PC-3 (cell line): ENCODE results near the gene MEGF6. TPM values are rescaled to one million over a fixed set of nuclear protein-coding genes. Genes with fewer than 3 reads are reported as not detected.

Source experiments
- ATAC-seq: fragments of 200-7000 bp; cut with Tn5 transposase; 2 replicates; pipeline ENCODE4 v1.9.1; 2020; ENCODE audit warnings: mild to moderate bottlenecking, moderate library complexity
- BruUV-seq: library from RNA; stranded (reverse); fragments of 400-500 nt; replicated peaks from 2 replicates; lab custom pipeline; 2021; lab: Mats Ljungman, UMichigan
- CTCF ChIA-PET: fragments of 300-600 bp; sonication (Branson Sonifier 250); formaldehyde crosslinking; loops from one replicate; lab custom pipeline; 2022; ENCODE audit warnings: antibody characterized with exemption; lab: Charles Lee
- POLR2A ChIA-PET: fragments of 300-600 bp; sonication (Branson Sonifier 250); formaldehyde crosslinking; loops from one replicate; lab custom pipeline; 2022; ENCODE audit warnings: antibody characterized with exemption; ENCODE audit not compliant: unreplicated experiment; lab: Charles Lee
- DNase-seq: peaks from one replicate; pipeline ENCODE4 v3.0.0-alpha.2; 2015
- H2AFZ ChIP-seq: fragments of 300-600 bp; sonication (generic); 2 replicates; pipeline ENCODE4 v1.6.0; 2016; ENCODE audit warnings: antibody characterized with exemption, low read length
- H3F3A ChIP-seq: fragments of 300-600 bp; sonication (generic); one replicate; pipeline ENCODE4 v1.6.0; 2017; ENCODE audit warnings: antibody characterized with exemption, low read length, control low read depth, mild to moderate bottlenecking; ENCODE audit not compliant: unreplicated experiment
- H3K27ac ChIP-seq: fragments of 300-600 bp; sonication (generic); 2 replicates; pipeline ENCODE4 v1.5.1; 2016; ENCODE audit warnings: mild to moderate bottlenecking, low read length
- H3K27me3 ChIP-seq: fragments of 300-600 bp; sonication (generic); 2 replicates; pipeline ENCODE4 v1.6.1; 2016; ENCODE audit warnings: low read length, mixed read lengths
- H3K36me3 ChIP-seq: fragments of 300-600 bp; sonication (generic); 2 replicates; pipeline ENCODE4 v1.6.1; 2016; ENCODE audit warnings: low read depth, mixed run types, low read length, mixed read lengths
- H3K4me1 ChIP-seq: fragments of 300-600 bp; sonication (generic); 2 replicates; pipeline ENCODE4 v1.5.1; 2016; ENCODE audit warnings: low read length; ENCODE audit not compliant: insufficient read depth
- H3K4me2 ChIP-seq: fragments of 300-600 bp; sonication (generic); 2 replicates; pipeline ENCODE4 v1.6.0; 2016; ENCODE audit warnings: low read length
- H3K4me3 ChIP-seq: fragments of 300-600 bp; sonication (generic); 2 replicates; pipeline ENCODE4 v1.5.1; 2016; ENCODE audit warnings: mild to moderate bottlenecking, low read length, mixed read lengths
- H3K79me2 ChIP-seq: fragments of 300-600 bp; sonication (generic); 2 replicates; pipeline ENCODE4 v1.6.1; 2017; ENCODE audit warnings: low read length, mixed read lengths
- H3K9ac ChIP-seq: fragments of 300-600 bp; sonication (generic); 2 replicates; pipeline ENCODE4 v1.6.0; 2016; ENCODE audit warnings: mild to moderate bottlenecking, low read length
- H3K9me2 ChIP-seq: fragments of 300-600 bp; sonication (generic); replicated peaks from 2 replicates; pipeline ENCODE4 v1.6.1; 2016; ENCODE audit warnings: mixed run types, low read length, mixed read lengths
- H3K9me3 ChIP-seq: fragments of 300-600 bp; sonication (generic); 2 replicates; pipeline ENCODE4 v1.6.1; 2016; ENCODE audit warnings: low read length, mixed read lengths
- H4K20me1 ChIP-seq: fragments of 300-600 bp; sonication (generic); 2 replicates; pipeline ENCODE4 v1.6.1; 2016; ENCODE audit warnings: low read length, mixed read lengths
- CTCF ChIP-seq: fragments of 300-600 bp; sonication (generic); conservative IDR thresholded peaks from 2 replicates; pipeline ENCODE4 v1.5.1; 2017; ENCODE audit warnings: antibody characterized with exemption, low read depth, mild to moderate bottlenecking, low read length
- EZH2 ChIP-seq: fragments of 300-600 bp; sonication (generic); IDR thresholded peaks from one replicate; pipeline ENCODE4 v1.6.1; 2017; ENCODE audit warnings: antibody characterized with exemption, mild to moderate bottlenecking, low read length; ENCODE audit not compliant: unreplicated experiment
- EZH2phosphoT487 ChIP-seq: fragments of 300-600 bp; sonication (generic); IDR thresholded peaks from 2 replicates; pipeline ENCODE4 v1.6.1; 2018; ENCODE audit warnings: mild to moderate bottlenecking, antibody characterized with exemption, low read length, borderline replicate concordance
- intact Hi-C: fragments of 100-400 bp; cut with micrococcal nuclease; formaldehyde crosslinking; loops from 2 replicates; pipeline ENCODE4 v1.9.0; 2023
- total RNA-seq: library from RNA; depleted of rRNA; stranded (reverse); fragments of >200 nt; gene quantifications from 2 replicates; pipeline ENCODE4 v1.2.3, GENCODE V29; 2014

Gene MEGF6
- total RNA-seq, 1 experiment from 2014 or later, result 32.5 TPM

- Histone ChIP-seq H2AFZ (no peak overlapping the region), H3F3A (no peaks in the 10 kb centered on the region), H3K36me3 (no peaks in the 10 kb centered on the region), H3K4me1 (peaks cover 9% of the 10 kb centered on the region), H3K4me2 (no peak overlapping the region), H3K27me3 (no peaks in the 10 kb centered on the region), H3K4me3 (no peak overlapping the region), H4K20me1 (no peaks in the 10 kb centered on the region), H3K79me2 (no peaks in the 10 kb centered on the region), H3K27ac (no peak overlapping the region), H3K9me3 (no peaks in the 10 kb centered on the region), H3K9ac (no peak overlapping the region), H3K9me2 (no peaks in the 10 kb centered on the region)
- TF ChIP-seq EZH2 (no peak), CTCF (no peak), EZH2phosphoT487 (no peak)
- DNase-seq (no peak), ATAC-seq (peak; percentile 4; the same call in 1 of the 2 replicates)
- BruUV-seq, result no TSS peak
- POLR2A ChIA-PET, result interaction anchor here (0.6 kb wide), 1 partner anchor 13 kb away, joined by 4 read pairs; no protein-coding TSS in a partner anchor
- CTCF ChIA-PET, result no interaction called here
- intact Hi-C loops, result no loop called here
Measured at GRCh38 chr1:3555131-3555920, 56.0 kb downstream of the MEGF6 start.

- CTCF ChIA-PET, result no interaction called here
- H3K4me1 ChIP-seq, result peaks cover 9% of the 10 kb centered on the region
- H3K27ac ChIP-seq, result no peak overlapping the region
- ATAC-seq (no peak), DNase-seq (no peak)
- no peaks in the 10 kb centered on the region for H3K36me3 ChIP-seq
- intact Hi-C loops, result no loop called here
- no peaks in the 10 kb centered on the region for H3K9me2 ChIP-seq
- no peaks in the 10 kb centered on the region for H3F3A ChIP-seq
- no peaks in the 10 kb centered on the region for H3K9me3 ChIP-seq
- no peaks in the 10 kb centered on the region for H4K20me1 ChIP-seq
- no peaks in the 10 kb centered on the region for H3K79me2 ChIP-seq
- no peaks in the 10 kb centered on the region for H3K27me3 ChIP-seq
- no peak overlapping the region for H3K4me3 ChIP-seq
- no peak overlapping the region for H3K4me2 ChIP-seq
- BruUV-seq, result no TSS peak
- no peak for TF ChIP-seq EZH2
- POLR2A ChIA-PET, result no interaction called here
- no peak overlapping the region for H3K9ac ChIP-seq
- no peak overlapping the region for H2AFZ ChIP-seq
Measured at GRCh38 chr1:3553940-3554223, 57.4 kb downstream of the MEGF6 start.

GRCh38 chr1:3553166-3553939 is 58.0 kb downstream of the MEGF6 start:
- Histone ChIP-seq H3K27me3 (no peaks in the 10 kb centered on the region), H3K36me3 (no peaks in the 10 kb centered on the region), H3K4me2 (no peak overlapping the region), H3K9ac (no peak overlapping the region), H4K20me1 (no peaks in the 10 kb centered on the region), H3K79me2 (no peaks in the 10 kb centered on the region), H3K9me3 (no peaks in the 10 kb centered on the region), H3F3A (no peaks in the 10 kb centered on the region), H3K9me2 (no peaks in the 10 kb centered on the region), H3K27ac (no peak overlapping the region), H3K4me3 (no peak overlapping the region), H3K4me1 (peaks cover 9% of the 10 kb centered on the region), H2AFZ (no peak overlapping the region)
- TF ChIP-seq EZH2 (no peak), CTCF (no peak), EZH2phosphoT487 (no peak)
- intact Hi-C loops, result no loop called here
- BruUV-seq, result no TSS peak
- CTCF ChIA-PET, result no interaction called here
- POLR2A ChIA-PET, result no interaction called here
- peak; percentile 48 for DNase-seq
- ATAC-seq, result peak; percentile 55
